ENCODE measurements around the gene FBXL7. TPM values are rescaled to one million over a fixed set of nuclear protein-coding genes. Genes with fewer than 3 reads are reported as not detected.

Gene FBXL7
- total RNA-seq, 4 donors from 2014 or later, result 14.2 to 32.1 (median 24.9) TPM

- Histone ChIP-seq H3K4me3 (no peak overlapping the region), H3K27me3 (no peaks in the 10 kb centered on the region), H3K36me3 (no peaks in the 10 kb centered on the region), H3K4me1 (peaks cover 0 to 23% (median 2%) of the 10 kb centered on the region in 3 donors), H3K27ac (no peak overlapping the region), H3K9me3 (no peaks in the 10 kb centered on the region)
- no peak for TF ChIP-seq POLR2A (IDR thresholded peaks at IDR 0.05)
- no peak for TF ChIP-seq EP300 (IDR thresholded peaks at IDR 0.05)
- no peak for TF ChIP-seq POLR2AphosphoS5 (IDR thresholded peaks at IDR 0.05)
- TF ChIP-seq CTCF (IDR thresholded peaks at IDR 0.05), result no peak
- ATAC-seq, result no peak
Measured at GRCh38 chr5:15786326-15786725, 286.3 kb downstream of the FBXL7 start.

GRCh38 chr5:15786884-15787283, 286.9 kb downstream of the FBXL7 start:
- Histone ChIP-seq H3K36me3 (no peaks in the 10 kb centered on the region), H3K27ac (no peak overlapping the region), H3K4me3 (no peak overlapping the region), H3K4me1 (peaks cover 0 to 28% (median 5%) of the 10 kb centered on the region in 3 donors), H3K9me3 (no peaks in the 10 kb centered on the region), H3K27me3 (no peaks in the 10 kb centered on the region)
- ATAC-seq, result no peak
- WGBS, 2 donors (ENCODE audit: low coverage in 1 of 2), result 55% methylated on average over 5 of the region's 5 CpGs; no CpG with 5 or more reads in 1 of the 2 donors
- TF ChIP-seq POLR2A (IDR thresholded peaks at IDR 0.05), result no peak
- no peak for TF ChIP-seq POLR2AphosphoS5 (IDR thresholded peaks at IDR 0.05)

GRCh38 chr5:15787681-15788080, 287.7 kb downstream of the FBXL7 start:
- Histone ChIP-seq H3K9me3 (no peaks in the 10 kb centered on the region), H3K27me3 (no peaks in the 10 kb centered on the region), H3K4me3 (no peak overlapping the region), H3K27ac (no peak overlapping the region), H3K36me3 (no peaks in the 10 kb centered on the region), H3K4me1 (peaks cover 0 to 30% (median 5%) of the 10 kb centered on the region in 3 donors)
- TF ChIP-seq EP300 (IDR thresholded peaks at IDR 0.05) (no peak), POLR2A (IDR thresholded peaks at IDR 0.05) (no peak), CTCF (IDR thresholded peaks at IDR 0.05) (no peak), POLR2AphosphoS5 (IDR thresholded peaks at IDR 0.05) (no peak)
- ATAC-seq, result no peak
- 89 to 95% methylated on average over 2 of the region's 2 CpGs for WGBS, 2 donors (ENCODE audit: low coverage in 1 of 2)

- no peak for TF ChIP-seq POLR2AphosphoS5 (IDR thresholded peaks at IDR 0.05)
- no peak for ATAC-seq
- Histone ChIP-seq H3K4me3 (no peak overlapping the region), H3K27me3 (no peaks in the 10 kb centered on the region), H3K9me3 (no peaks in the 10 kb centered on the region), H3K36me3 (no peaks in the 10 kb centered on the region), H3K27ac (no peak overlapping the region), H3K4me1 (peaks cover 0 to 42% (median 5%) of the 10 kb centered on the region in 3 donors)
- 70 to 92% methylated on average over 2 to 3 of the region's 4 CpGs for WGBS, 2 donors (ENCODE audit: low coverage in 1 of 2)
Measured at GRCh38 chr5:15789642-15790041, 289.7 kb downstream of the FBXL7 start.

- ATAC-seq, result no peak
- no peak overlapping the region for H3K27ac ChIP-seq
- WGBS, 2 donors (ENCODE audit: low coverage in 1 of 2), result 40 to 61% methylated on average over 1 to 4 of the region's 4 CpGs
- no peaks in the 10 kb centered on the region for H3K27me3 ChIP-seq
- H3K4me3 ChIP-seq, result no peak overlapping the region
- H3K36me3 ChIP-seq, result no peaks in the 10 kb centered on the region
- peaks cover 0 to 47% (median 5%) of the 10 kb centered on the region in 3 donors for H3K4me1 ChIP-seq
- H3K9me3 ChIP-seq, result no peaks in the 10 kb centered on the region
- TF ChIP-seq EP300 (IDR thresholded peaks at IDR 0.05), result no peak
- no peak for TF ChIP-seq CTCF (IDR thresholded peaks at IDR 0.05)
- TF ChIP-seq POLR2A (IDR thresholded peaks at IDR 0.05), result no peak
- TF ChIP-seq POLR2AphosphoS5 (IDR thresholded peaks at IDR 0.05), result no peak
Measured at GRCh38 chr5:15790446-15791018, 290.6 kb downstream of the FBXL7 start.

GRCh38 chr5:15791274-15791673, 291.3 kb downstream of the FBXL7 start:
- 54 to 61% methylated on average over 3 of the region's 3 CpGs for WGBS, 2 donors (ENCODE audit: low coverage in 1 of 2)
- no peaks in the 10 kb centered on the region for H3K27me3 ChIP-seq
- peaks cover 0 to 46% (median 5%) of the 10 kb centered on the region in 3 donors for H3K4me1 ChIP-seq
- H3K4me3 ChIP-seq, result no peak overlapping the region
- no peak overlapping the region for H3K27ac ChIP-seq
- TF ChIP-seq EP300 (IDR thresholded peaks at IDR 0.05) (no peak), POLR2A (IDR thresholded peaks at IDR 0.05) (no peak), CTCF (IDR thresholded peaks at IDR 0.05) (peak in 1 of 4 experiments; percentile 15), POLR2AphosphoS5 (IDR thresholded peaks at IDR 0.05) (no peak)
- no peak for ATAC-seq
- H3K9me3 ChIP-seq, result no peaks in the 10 kb centered on the region
- H3K36me3 ChIP-seq, result no peaks in the 10 kb centered on the region
